WTC11 (cell line): ENCODE results near the gene ARHGAP26. TPM values are rescaled to one million over a fixed set of nuclear protein-coding genes. Genes with fewer than 3 reads are reported as not detected.
A peak's percentile ranks its signal among the peaks of the same experiment; 100 is the strongest.

Experiments
- ATAC-seq: fragments of 200-7000 bp; cut with Tn5 transposase; 2 replicates; pipeline ENCODE4 v1.10.0; 2021; ENCODE audit warnings: mild to moderate bottlenecking, moderate library complexity
- CTCF ChIA-PET: fragments of 300-600 bp; sonication (Branson Sonifier 250); formaldehyde crosslinking; loops from one replicate; lab custom pipeline; 2021; ENCODE audit warnings: antibody characterized with exemption; lab: Charles Lee
- POLR2A ChIA-PET: fragments of 350-600 bp; sonication (Branson Sonifier 250); formaldehyde crosslinking; loops from one replicate; lab custom pipeline; 2021; ENCODE audit warnings: antibody characterized with exemption; lab: Charles Lee
- DNase-seq: peaks from one replicate; pipeline ENCODE4 v3.0.0; 2021; ENCODE audit warnings: low spot score
- H3K27ac Mint-ChIP-seq: 2 replicates; pipeline ENCODE4 v1.8.0; 2021; ENCODE audit warnings: mixed read lengths
- H3K27me3 Mint-ChIP-seq: 2 replicates; pipeline ENCODE4 v1.8.0; 2021; ENCODE audit warnings: low read depth, mild to moderate bottlenecking, moderate library complexity, mixed read lengths
- H3K36me3 Mint-ChIP-seq: 2 replicates; pipeline ENCODE4 v1.8.0; 2021; ENCODE audit warnings: mixed read lengths
- H3K4me1 Mint-ChIP-seq: 2 replicates; pipeline ENCODE4 v1.8.0; 2022; ENCODE audit warnings: mixed read lengths
- H3K4me3 Mint-ChIP-seq: 2 replicates; pipeline ENCODE4 v1.8.0; 2021; ENCODE audit warnings: mild to moderate bottlenecking, moderate library complexity, mixed read lengths
- H3K9me3 Mint-ChIP-seq: 2 replicates; pipeline ENCODE4 v1.8.0; 2021; ENCODE audit warnings: mixed read lengths
- CDX4 ChIP-seq: fragments of 250-450 bp; sonication (Bioruptor Pico); IDR thresholded peaks from 2 replicates; pipeline ENCODE4 v1.9.0; 2021; ENCODE audit warnings: moderate library complexity, mild to moderate bottlenecking, inconsistent platforms, borderline replicate concordance
- CTCF ChIP-seq: fragments of 200-600 bp; IDR thresholded peaks from 2 replicates; pipeline ENCODE4 v1.8.0; 2022; ENCODE audit warnings: antibody characterized with exemption
- FOXK1 ChIP-seq: sonication (generic); formaldehyde crosslinking; IDR thresholded peaks from 2 replicates; pipeline ENCODE4 v1.8.0; 2022; ENCODE audit warnings: mild to moderate bottlenecking, moderate library complexity, missing genetic modification reagents
- HMGXB4 ChIP-seq: sonication (generic); formaldehyde crosslinking; IDR thresholded peaks from 2 replicates; pipeline ENCODE4 v1.8.1; 2023; ENCODE audit warnings: mild to moderate bottlenecking, moderate library complexity, missing genetic modification reagents
- JUN ChIP-seq: sonication (generic); formaldehyde crosslinking; IDR thresholded peaks from 2 replicates; pipeline ENCODE4 v1.8.0; 2023; ENCODE audit warnings: mild to moderate bottlenecking, missing genetic modification reagents
- MAX ChIP-seq: sonication (generic); formaldehyde crosslinking; IDR thresholded peaks from 2 replicates; pipeline ENCODE4 v1.8.0; 2022; ENCODE audit warnings: mild to moderate bottlenecking, missing genetic modification reagents
- NR2C2 ChIP-seq: sonication (generic); formaldehyde crosslinking; IDR thresholded peaks from 2 replicates; pipeline ENCODE4 v1.8.0; 2022; ENCODE audit warnings: mild to moderate bottlenecking, missing genetic modification reagents
- OVOL2 ChIP-seq: fragments of 250-450 bp; sonication (Bioruptor Pico); IDR thresholded peaks from 2 replicates; pipeline ENCODE4 v1.9.0; 2021; ENCODE audit warnings: mild to moderate bottlenecking, borderline replicate concordance
- PRDM15 ChIP-seq: sonication (generic); formaldehyde crosslinking; IDR thresholded peaks from 2 replicates; pipeline ENCODE4 v1.8.0; 2022; ENCODE audit warnings: missing genetic modification reagents
- RELA ChIP-seq: sonication (generic); formaldehyde crosslinking; IDR thresholded peaks from 2 replicates; pipeline ENCODE4 v1.8.1; 2022; ENCODE audit warnings: missing genetic modification reagents, mild to moderate bottlenecking, borderline replicate concordance
- SMAD4 ChIP-seq: sonication (generic); formaldehyde crosslinking; IDR thresholded peaks from 2 replicates; pipeline ENCODE4 v1.8.0; 2022; ENCODE audit warnings: mild to moderate bottlenecking, missing genetic modification reagents
- SP1 ChIP-seq: sonication (generic); formaldehyde crosslinking; conservative IDR thresholded peaks from 2 replicates; pipeline ENCODE4 v1.8.1; 2022; ENCODE audit warnings: missing genetic modification reagents
- TP53 ChIP-seq: sonication (generic); formaldehyde crosslinking; IDR thresholded peaks from 2 replicates; pipeline ENCODE4 v1.8.1; 2023; ENCODE audit warnings: mild to moderate bottlenecking, missing genetic modification reagents
- ZMAT4 ChIP-seq: fragments of 250-450 bp; sonication (Bioruptor Pico); IDR thresholded peaks from 2 replicates; pipeline ENCODE4 v1.9.0; 2021; ENCODE audit warnings: mild to moderate bottlenecking
- ZNF219 ChIP-seq: sonication (generic); formaldehyde crosslinking; IDR thresholded peaks from 2 replicates; pipeline ENCODE4 v1.8.0; 2023; ENCODE audit warnings: missing genetic modification reagents, mild to moderate bottlenecking, borderline replicate concordance
- ZNF232 ChIP-seq: sonication (generic); formaldehyde crosslinking; IDR thresholded peaks from 2 replicates; pipeline ENCODE4 v1.8.0; 2022; ENCODE audit warnings: mild to moderate bottlenecking, missing genetic modification reagents
- ZNF263 ChIP-seq: sonication (generic); formaldehyde crosslinking; IDR thresholded peaks from 2 replicates; pipeline ENCODE4 v1.8.1; 2022; ENCODE audit warnings: low read depth, mild to moderate bottlenecking, moderate library complexity, missing genetic modification reagents
- ZNF416 ChIP-seq: fragments of 250-450 bp; sonication (Bioruptor Pico); IDR thresholded peaks from 2 replicates; pipeline ENCODE4 v1.9.0; 2021; ENCODE audit warnings: mild to moderate bottlenecking, inconsistent platforms
- ZNF425 ChIP-seq: fragments of 250-450 bp; sonication (Bioruptor Pico); conservative IDR thresholded peaks from 2 replicates; pipeline ENCODE4 v1.9.0; 2021; ENCODE audit warnings: mild to moderate bottlenecking
- ZNF532 ChIP-seq: fragments of 250-450 bp; sonication (Bioruptor Pico); IDR thresholded peaks from 2 replicates; pipeline ENCODE4 v1.9.0; 2021; ENCODE audit warnings: mild to moderate bottlenecking, borderline replicate concordance
- total RNA-seq: library from RNA; stranded (reverse); gene quantifications from 3 replicates; pipeline ENCODE4 v1.2.3, GENCODE V29; 2021

ARHGAP26 gene
- total RNA-seq, 1 experiment from 2014 or later = 22.3 TPM

GRCh38 chr5:143210576-143210975, 440.4 kb downstream of the ARHGAP26 start:
- DNase-seq = no peak
- Mint-ChIP-seq H3K4me3 (no peak overlapping the region), H3K4me1 (peaks cover 46% of the 10 kb centered on the region), H3K9me3 (no peaks in the 10 kb centered on the region), H3K27ac (no peak overlapping the region), H3K36me3 (no peaks in the 10 kb centered on the region; the same call in 1 of the 2 replicates), H3K27me3 (no peaks in the 10 kb centered on the region)
- ChIA-PET CTCF (interaction anchor here (0.6 to 1.0 kb wide), 3 partner anchors 12 to 743 kb away, joined by 3 to 4 read pairs (median 3); no protein-coding TSS in a partner anchor), POLR2A (no interaction called here)
- no peak for ATAC-seq
- TF ChIP-seq TP53 = no peak
- TF ChIP-seq JUN (CRISPR knock-in tag) = no peak
- TF ChIP-seq MAX (CRISPR knock-in tag) = no peak
- no peak for TF ChIP-seq ZNF219 (CRISPR knock-in tag)
- TF ChIP-seq RELA (CRISPR knock-in tag) = no peak
- TF ChIP-seq SMAD4 (CRISPR knock-in tag) = no peak
- TF ChIP-seq NR2C2 (CRISPR knock-in tag) = no peak
- no peak for TF ChIP-seq FOXK1
- TF ChIP-seq ZNF416 (CRISPR knock-in tag) = no peak

GRCh38 chr5:143212261-143212660, 442.1 kb downstream of the ARHGAP26 start:
- CTCF ChIA-PET = no interaction called here
- Mint-ChIP-seq H3K9me3 (no peaks in the 10 kb centered on the region), H3K27me3 (no peaks in the 10 kb centered on the region), H3K27ac (peak overlapping the region; percentile 7; the same call in 1 of the 2 replicates), H3K4me3 (no peak overlapping the region), H3K36me3 (no peaks in the 10 kb centered on the region; the same call in 1 of the 2 replicates), H3K4me1 (peaks cover 35% of the 10 kb centered on the region)
- DNase-seq = no peak
- POLR2A ChIA-PET = no interaction called here
- no peak for ATAC-seq
- TF ChIP-seq PRDM15 (CRISPR knock-in tag) (no peak), ZNF232 (CRISPR knock-in tag) (no peak), ZMAT4 (CRISPR knock-in tag) (no peak), OVOL2 (CRISPR knock-in tag) (no peak), ZNF219 (CRISPR knock-in tag) (no peak), ZNF532 (no peak), SP1 (no peak), HMGXB4 (CRISPR knock-in tag) (no peak), CDX4 (no peak), ZNF425 (CRISPR knock-in tag) (no peak), ZNF263 (CRISPR knock-in tag) (no peak), CTCF (no peak)
